GM19035 (cell line): ENCODE results near the gene SLK.

Experiments used
- ATAC-seq: cut with Tn5 transposase; IDR thresholded peaks from one replicate; pipeline ENCODE4 v1.9.1; 2021; ENCODE audit not compliant: unreplicated experiment

SLK gene

DNA sequence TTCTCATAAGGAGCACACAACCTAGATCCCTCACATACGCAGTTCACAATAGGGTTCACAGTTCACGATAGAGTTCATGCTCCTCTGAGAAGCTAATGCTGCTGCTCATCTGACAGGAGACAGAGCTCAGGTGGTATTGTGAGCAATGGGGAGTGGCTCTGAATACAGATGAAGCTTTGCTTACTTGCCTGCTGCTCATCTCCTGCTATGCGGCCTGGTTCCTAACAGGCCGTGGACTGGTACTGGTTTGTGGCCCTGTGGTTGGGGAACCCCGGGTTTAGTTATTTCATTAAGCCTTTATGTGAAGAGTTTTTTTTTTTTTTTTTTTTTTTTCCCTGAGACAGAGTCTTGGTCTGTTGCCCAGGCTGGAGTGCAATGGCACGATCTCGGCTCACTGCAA, 19.4 kb downstream of the SLK start:
- ATAC-seq: no peak

GRCh38 chr10:103990121-103990520, 23.2 kb downstream of the SLK start:
- no peak for ATAC-seq

GRCh38 chr10:103990531-103990930, 23.6 kb downstream of the SLK start:
- no peak for ATAC-seq

DNA sequence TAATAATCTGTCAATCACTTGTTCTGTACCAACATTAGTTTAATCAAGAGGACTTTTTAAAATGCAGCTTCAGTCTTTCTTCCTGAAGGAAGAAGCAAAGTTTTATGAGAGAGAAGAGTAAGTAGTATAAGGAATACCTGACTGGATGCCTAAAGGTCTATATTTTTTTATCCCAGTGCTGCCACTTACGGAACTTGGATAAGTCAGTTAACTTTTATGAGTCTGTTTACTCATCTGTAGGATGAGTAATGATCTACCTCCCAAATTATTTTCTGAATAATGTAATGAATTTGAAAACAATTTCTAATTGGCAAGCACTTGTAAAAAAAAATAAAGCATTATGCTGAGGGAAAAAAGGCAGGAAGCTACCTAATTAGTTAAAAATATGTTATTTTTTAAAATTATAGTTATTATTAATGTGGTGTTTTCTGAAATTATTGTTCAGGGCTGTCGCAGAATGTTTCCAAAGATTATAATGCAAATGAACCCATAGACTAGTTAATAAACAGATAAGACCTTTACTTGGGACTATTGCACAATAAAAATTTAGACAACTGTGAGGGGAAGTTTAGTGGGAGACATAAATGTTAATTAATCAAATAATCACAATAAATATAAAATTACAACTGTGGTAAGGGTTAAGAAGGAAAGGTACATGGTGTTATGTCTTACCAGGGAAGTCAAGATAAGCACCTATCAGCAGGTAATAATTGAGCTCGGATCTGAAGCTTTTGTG, 24.6 kb downstream of the SLK start:
- ATAC-seq: no peak

DNA sequence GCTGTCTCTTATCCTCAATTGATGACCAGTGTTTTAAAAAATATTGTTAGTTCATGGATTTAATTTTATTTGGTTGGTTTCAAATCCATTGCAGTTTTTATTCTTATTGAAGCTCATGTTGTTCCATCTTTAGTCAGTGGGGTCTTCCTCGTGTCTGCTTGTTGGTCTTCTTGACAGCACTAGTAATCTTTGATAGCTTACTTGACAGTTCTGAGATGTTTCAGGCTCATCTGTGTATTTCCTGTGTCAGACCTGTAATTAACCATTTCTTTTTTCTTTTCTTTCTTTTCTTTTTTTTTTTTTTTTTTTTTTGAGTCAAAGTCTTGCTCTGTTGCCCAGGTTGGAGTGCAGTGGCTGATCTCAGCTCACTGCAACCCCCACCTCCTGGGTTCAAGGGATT, 28.2 kb downstream of the SLK start:
- no peak for ATAC-seq

DNA sequence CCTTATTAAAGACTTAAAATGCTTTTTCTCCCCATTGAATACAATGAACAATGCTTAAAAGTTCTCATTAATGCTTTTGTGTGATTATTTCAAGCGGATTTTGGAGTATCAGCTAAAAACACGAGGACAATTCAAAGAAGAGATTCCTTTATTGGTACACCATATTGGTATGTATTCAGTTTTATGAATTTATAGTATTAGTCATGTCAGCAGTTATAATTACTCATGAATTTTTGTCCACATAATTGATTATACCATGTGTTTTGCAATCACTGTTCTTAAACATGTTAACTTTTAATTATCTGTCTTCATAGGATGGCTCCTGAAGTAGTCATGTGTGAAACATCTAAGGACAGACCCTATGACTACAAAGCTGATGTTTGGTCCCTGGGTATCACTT, 31.9 kb downstream of the SLK start:
- ATAC-seq: no peak

DNA sequence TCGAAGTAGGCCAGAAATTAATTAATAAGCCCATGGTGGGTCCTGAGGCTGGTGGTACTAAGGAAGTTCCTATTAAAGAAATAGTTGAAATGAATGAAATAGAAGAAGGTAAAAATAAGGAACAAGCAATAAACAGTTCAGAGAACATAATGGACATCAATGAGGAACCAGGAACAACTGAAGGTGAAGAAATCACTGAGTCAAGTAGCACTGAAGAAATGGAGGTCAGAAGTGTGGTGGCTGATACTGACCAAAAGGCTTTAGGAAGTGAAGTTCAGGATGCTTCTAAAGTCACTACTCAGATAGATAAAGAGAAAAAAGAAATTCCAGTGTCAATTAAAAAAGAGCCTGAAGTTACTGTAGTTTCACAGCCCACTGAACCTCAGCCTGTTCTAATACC, 36.0 kb downstream of the SLK start:
- ATAC-seq: no peak

DNA sequence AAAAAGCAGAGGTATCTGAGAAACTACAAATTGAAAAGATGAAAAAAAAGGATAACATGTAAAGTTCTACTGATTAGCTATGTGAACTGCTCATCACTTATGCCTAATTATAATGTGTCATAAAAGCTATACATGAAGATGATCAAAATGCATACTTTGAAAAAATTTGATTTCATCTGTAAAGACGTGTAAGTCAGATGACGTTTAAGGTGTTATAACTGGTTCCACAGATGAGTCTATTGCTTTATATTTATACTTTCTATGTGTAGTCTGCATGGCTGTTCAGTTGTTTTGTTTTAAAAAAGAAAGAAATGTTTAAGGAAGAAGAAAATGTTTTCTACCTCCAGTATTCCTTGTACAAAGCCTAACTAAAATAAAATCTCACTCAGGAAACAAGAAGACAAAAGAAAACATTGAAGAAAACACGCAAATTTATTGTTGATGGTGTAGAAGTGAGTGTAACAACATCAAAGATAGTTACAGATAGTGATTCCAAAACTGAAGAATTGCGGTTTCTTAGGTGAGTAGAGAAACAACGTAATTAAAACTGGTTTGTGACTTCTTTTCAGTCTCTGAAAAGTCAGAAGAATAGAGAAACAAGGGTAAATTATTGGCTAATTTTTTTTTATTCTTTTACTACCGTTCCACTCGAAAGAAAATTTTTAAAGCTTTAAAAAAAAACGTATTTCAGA, 38.4 kb downstream of the SLK start:
- no peak for ATAC-seq

DNA sequence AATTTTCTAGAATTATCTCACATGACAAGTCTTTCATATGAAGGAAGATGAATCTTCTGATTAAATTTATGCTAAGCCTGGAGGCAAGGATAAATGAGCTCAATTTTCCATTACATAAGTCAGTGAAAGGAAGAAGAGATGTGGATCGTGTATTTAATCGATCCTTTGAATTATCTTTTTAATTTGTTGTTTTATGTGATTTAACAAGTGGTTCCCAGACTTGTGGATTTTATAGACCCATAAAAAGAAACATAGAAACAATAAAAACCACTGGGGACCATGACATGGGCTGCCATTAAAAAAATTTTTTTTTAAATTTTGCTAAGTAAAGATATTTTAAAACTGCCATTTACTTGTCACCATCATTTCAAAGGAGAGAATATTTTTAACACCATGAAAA, 45.0 kb downstream of the SLK start:
- ATAC-seq: no peak

GRCh38 chr10:104013489-104013888, 46.5 kb downstream of the SLK start:
- no peak for ATAC-seq

DNA sequence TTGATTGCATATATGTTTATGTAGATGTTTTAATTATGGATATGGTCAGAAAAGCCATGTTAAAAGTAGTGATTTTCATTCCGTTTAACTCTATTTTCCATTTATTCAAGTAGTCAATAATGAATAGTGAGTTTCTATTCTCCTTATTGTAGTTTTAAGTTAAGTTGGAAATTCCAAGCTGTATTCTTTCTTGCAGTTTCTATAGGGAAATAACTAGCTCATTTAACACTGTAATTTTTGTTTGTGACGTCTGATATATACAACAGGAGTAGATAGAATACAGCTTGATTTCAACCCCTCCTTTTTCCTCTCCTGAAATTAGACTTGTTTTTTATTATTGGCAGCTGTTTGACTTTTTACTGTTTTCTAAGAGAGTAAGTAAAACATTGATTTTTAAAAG, 47.2 kb downstream of the SLK start:
- ATAC-seq: no peak

DNA sequence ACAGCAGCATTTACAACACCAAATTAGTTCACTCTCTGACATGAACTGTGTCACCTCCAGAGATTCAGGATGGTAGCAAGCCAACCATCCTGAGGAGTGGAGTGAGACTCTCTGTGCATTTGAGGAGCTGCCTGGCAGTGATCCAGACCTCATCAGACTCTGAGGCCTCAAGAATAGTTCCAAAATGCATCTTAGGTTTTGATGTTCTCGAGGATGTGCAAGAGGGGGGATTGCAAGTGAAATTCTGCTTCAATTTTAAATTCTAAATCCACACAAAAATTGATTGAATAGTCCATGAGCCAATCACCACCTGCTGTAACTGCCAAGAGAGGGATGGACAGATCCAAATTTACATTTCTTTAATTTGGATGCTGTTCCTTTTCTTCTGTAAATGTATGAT, 49.7 kb downstream of the SLK start:
- ATAC-seq: no peak

GRCh38 chr10:104018471-104018870, 51.5 kb downstream of the SLK start:
- ATAC-seq: no peak

- ATAC-seq: no peak
These were observed 53.1 kb downstream of the SLK start for GRCh38 chr10:104020020-104020419.

GRCh38 chr10:104021246-104021645, 54.3 kb downstream of the SLK start:
- ATAC-seq: no peak

DNA sequence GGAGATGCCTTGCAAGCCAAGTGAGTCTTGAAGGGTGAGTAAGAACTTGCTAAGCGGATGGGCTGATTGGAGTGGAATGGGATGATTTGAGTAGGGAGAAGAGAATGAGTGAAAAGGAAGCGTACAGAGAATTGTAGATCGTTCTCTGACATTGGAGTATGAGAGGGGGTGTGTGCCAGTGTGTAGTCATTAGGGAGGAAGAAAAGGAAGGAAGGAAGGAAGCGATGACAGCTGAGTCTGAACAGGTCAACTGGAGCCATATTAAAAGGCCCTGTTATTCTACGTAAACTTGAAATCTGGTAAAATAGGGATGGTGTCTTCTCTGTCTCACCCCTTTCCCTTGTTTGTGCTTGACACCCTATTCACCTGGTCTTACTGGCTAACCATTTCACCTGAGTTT, 55.1 kb downstream of the SLK start:
- no peak for ATAC-seq

GRCh38 chr10:104025524-104025923, 58.6 kb downstream of the SLK start:
- no peak for ATAC-seq

- ATAC-seq: no peak
These were observed 59.8 kb downstream of the SLK start for GRCh38 chr10:104026762-104027161.

GRCh38 chr10:104028146-104028545, 61.2 kb downstream of the SLK start:
- no peak for ATAC-seq

GRCh38 chr10:104028823-104029520, 62.0 kb downstream of the SLK start:
- no peak for ATAC-seq

- ATAC-seq: no peak
These were observed 62.6 kb downstream of the SLK start for GRCh38 chr10:104029521-104029860.

GRCh38 chr10:104031631-104032030, 64.7 kb downstream of the SLK start:
- no peak for ATAC-seq
